Measurements from ENCODE around the gene RTN4RL1. TPM values are rescaled to one million over a fixed set of nuclear protein-coding genes. Genes with fewer than 3 reads are reported as not detected.
"Not testable (repeated sequence)": the region's sequence is repeated elsewhere in the genome, so short reads cannot be mapped to it uniquely, and the experiment has no call there.

Gene RTN4RL1
- total RNA-seq, 1 experiment from 2014 or later, result not detected

DNA sequence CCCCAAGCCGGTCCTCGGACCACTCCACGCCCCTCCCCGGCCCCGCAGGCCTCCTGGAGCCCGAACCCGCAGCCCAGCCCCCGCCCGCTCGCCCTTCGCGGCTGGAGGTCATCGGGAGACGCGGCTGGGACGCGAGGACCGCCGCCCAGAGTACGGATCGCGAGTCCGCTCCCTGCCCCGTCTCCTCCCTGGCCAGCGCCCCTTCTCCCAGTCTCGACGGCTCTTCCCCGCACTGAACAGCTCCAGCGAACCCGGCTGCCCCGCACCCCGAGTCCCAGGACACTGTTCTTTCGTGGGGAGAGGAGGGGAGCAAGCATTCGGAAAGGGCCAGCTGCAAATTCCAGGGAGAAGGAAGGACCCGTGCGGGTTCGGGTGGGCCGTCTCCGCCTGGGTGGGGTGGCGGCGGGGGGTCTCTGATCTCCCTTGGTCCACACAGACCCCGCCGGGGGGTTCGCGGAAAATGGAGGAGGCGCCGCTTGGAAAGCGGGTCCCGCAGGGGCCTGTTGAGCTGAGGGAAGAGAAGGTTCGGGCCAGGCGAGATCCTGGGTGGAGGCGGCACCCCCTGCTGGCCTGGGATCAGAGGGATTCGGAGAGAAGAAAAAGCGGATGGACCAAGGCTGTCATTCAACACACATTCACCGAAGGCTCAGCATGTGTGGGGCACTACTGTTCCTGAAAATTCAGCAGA, 632 bp upstream of the RTN4RL1 start:
- peak; percentile 81 for DNase-seq (ENCODE audit: low read depth)

DNA sequence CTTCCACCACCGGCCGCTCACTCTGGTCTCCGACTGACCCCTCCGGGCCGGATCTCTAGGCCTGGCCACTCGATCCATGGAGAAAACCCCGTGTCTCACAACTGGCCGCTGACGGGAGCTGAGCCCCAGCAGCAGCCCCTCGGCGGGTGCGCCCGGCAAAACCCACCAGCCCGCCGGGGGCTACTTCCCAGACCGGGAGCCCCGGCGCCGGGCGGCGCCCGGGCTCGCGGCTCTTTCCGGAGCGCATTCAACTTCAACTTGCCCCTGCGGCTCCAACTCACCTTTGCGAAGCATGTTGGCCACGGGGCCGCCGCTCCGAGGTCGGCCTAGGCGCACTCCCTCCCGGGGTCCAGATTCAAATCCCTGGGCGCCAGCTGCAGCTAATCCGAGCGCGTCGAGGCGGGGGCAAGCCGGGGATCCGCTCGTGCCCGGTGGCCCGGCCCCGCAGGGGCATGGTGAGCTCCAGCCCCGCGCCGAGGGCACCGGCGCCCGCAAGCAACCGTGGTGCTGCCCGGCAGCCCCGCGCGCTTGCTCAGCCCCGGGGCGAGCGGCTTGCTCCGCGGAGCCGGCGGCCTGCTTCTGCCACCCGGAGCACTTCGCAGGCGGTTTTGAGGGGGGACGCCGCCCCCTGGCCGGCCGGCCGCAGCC, 438 bp downstream of the RTN4RL1 start:
- no peak for DNase-seq (ENCODE audit: low read depth)

DNA sequence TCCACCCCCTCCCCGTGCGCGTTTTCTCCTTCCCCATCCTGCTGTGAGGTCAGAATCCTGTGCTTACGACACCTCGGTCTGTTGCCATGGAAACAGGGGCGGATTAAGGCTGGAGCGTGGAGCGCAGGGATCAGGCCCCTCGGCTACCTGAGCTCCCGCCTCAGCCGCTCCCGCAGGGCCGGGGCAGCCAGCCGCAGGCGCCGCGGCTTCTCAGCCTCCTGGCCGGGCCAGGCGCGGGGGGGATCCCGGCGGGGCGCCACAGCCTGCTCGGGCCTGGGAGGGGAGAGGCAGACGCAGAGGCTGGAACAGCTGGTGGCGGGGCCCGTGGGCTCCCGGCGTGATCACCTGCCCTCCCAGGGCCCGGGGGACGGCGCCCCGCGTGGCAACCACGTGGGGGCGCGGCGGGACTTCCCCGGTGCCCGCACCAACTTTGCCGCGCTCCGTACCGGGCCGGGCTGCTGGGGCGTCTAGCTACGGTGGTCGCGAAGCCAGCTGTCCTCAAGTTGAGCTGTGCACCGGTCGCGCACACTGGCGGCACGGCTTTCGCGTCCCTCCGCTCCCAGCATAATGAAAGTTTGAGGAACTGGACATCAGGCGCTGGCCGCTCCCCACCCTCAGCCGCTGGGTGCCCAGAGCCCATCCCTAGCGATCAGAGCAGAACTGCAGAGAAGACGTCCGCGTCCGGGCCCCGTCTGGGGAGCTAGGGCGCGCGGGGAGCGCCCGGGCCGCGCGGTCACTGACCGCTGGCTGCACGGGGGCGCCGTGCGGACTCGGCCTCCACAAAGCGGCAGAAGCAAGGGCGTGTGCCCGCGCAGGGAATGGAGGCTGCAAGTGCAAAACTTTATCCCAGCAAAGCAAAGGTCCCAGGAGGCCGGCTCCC, 1.2 kb downstream of the RTN4RL1 start:
- peak; percentile 34 for DNase-seq (ENCODE audit: low read depth)

DNA sequence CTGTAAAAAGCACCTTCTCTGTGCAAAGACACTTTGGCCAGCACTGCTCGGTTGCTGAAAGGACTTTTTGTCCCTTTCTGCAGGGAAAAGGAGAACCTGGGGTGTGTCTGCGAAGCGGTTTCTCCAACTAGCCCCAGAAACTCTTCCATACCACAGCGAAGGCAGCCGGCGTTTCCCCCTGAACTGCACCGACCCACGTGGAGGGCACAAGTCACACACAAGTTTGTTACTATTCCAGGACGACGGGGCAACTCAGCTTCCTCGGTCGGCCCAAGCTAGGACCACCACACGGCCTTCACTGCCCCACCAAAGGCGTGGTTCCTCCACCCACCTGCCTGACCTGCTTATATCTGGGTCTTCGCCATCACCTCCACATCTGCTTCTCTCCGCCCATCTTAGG, 1.9 kb downstream of the RTN4RL1 start:
- DNase-seq (ENCODE audit: low read depth), result no peak

DNA sequence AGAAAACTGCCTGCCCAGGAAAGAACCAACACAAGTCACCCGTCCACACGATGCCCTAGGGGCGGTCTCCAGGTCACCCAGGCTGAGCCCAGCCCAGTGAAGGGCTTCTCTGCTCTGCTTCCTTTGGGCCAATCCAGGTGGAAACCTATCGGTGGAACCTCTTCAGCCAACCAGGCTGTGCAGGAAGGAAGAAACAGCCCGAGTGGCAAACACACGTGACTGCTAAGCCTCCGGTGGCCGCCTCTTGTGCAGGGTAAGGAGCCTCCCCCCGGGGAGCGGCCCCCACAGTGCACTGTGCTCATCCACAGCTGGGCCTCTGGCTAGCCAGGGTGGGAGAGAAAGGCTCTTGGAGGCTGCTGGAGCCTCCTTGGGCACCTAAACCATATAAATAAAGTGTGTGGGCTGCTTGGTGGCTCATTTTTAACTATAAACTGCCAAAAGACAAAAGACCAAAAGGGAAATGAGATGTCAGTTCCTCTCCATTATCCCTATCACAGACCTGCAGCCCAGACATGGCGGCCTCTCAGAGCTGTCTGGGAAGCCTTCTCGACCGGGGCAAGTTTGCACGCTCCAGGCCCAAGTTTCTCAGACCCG, 2.4 kb downstream of the RTN4RL1 start:
- DNase-seq (ENCODE audit: low read depth), result no peak

DNA sequence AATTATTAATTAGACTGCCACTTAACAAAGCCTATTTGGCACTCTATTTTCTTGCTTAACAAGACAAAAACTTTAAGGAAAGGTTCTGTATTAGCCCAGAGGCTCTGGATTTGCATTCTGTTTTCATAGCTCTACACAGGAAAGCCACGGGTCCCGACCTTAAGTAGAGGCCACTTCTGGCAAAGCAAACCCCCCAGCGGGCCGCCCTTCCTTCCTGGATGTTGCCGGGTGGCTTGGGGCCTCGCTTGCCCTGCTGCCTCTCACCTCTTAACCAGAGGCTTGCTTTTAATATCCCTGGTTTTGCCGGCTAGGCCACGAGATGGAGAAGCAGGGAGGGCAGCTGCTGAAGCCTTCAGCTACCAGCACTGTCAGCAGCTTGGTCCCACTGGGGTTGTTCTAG, 4.4 kb downstream of the RTN4RL1 start:
- DNase-seq (ENCODE audit: low read depth), result no peak

DNA sequence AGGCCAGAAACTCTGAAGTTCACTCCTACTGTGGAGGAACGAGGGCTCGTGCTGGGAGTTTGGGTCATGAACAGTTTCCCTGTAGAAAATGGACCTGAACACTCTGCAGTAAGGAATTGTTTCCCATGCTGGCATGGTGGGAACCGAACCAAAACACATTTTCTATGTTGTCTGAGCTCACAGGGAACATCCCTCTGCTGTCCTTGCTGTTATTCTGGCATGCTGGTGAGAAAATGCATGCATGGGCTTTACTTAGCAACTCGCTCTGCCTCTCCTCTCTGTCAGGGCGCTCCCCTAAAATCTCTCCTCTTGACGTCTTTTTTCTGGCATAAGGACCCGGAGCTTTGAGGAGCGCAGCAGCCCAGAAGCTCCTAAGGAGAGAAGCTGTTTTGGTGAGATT, 5.4 kb downstream of the RTN4RL1 start:
- DNase-seq (ENCODE audit: low read depth), result no peak

DNA sequence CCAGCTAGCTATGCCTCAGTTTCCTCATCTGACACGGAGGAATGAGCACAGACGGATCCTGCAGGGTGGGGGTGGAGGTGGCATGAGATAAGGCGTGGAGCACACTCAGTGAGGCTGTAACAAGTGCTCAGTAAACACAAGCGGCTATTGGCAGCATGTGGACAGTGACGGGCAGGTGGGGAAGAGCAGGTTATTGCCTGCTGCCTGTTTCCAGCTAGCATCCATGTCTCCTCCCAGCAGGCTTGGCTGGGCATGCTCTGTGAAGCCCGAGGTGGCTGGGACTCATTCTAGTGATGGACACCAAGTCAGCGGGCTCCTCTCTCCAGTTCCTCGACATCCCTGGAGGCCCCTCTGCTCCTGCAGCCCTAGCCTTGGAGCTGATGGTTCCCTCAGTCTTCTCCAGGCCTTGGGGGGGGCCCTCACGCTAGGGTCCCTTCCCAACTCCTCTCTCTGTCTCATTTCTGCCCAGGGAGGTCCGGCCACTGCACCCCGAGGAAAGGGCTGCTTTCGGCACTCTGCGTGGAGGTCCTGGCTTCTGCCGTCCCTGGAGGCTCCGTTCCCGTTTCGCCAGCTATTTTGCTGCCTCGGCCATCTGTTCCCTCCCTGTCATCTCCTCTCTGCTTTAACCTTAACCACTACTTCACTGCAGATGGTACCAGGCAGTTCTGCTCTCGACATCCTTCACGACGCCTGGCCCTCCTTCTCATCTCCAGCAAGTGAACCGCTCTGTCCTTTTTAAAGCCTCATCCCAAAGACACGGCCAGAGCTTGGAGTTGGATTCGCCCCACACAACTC, 6.2 kb downstream of the RTN4RL1 start:
- no peak for DNase-seq (ENCODE audit: low read depth)

DNA sequence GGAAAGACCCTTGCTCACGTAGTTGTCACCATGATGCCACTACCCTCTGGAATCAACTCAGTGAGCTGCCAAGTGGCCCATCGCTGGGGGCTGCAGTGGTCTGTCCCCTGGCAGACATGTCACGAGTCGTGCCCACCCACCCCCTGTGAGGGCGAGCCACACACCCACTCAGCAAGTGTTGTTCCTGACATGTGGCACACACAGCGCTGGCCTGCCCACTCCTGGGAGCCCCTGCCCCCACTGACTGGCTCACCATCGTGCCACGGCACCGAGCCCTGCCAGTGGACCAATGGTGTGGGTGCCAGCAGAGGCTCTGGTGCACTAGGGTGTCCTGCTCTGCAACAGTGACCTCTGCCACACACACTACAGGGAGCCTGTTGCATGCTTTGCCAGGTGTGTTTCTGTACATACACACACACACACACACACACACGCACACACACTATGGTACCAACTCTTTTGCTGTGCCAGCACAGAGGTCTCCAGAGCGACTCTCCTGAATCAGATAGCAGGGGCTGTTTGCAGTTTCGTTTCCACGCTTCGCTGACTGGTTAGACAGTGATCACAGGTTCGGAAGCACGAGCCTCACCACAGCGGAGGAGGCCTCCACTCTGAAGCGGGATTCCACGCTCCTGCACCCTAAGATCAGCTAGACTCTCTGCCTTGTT, 7.7 kb downstream of the RTN4RL1 start:
- no peak for DNase-seq (ENCODE audit: low read depth)

DNA sequence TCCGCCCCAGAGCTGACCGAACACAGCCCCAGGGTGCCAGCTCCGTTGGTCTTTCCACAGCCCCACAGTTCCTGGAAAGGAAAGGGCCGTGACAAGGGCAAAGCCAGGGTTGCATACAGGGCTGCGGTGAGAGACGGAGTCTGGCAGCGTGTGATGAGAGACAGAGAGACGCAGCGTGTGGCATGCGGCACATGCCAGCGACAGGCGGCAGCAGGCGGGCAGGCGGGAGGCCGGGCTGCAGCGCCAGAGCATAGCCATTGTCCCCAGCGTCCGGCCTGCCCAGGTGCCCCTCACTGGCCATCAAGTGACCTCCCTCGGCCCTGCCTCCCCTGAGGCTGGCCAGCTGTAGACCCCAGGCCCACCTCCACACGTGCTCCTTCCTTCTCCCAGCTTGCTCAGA, 8.6 kb downstream of the RTN4RL1 start:
- DNase-seq (ENCODE audit: low read depth), result no peak

DNA sequence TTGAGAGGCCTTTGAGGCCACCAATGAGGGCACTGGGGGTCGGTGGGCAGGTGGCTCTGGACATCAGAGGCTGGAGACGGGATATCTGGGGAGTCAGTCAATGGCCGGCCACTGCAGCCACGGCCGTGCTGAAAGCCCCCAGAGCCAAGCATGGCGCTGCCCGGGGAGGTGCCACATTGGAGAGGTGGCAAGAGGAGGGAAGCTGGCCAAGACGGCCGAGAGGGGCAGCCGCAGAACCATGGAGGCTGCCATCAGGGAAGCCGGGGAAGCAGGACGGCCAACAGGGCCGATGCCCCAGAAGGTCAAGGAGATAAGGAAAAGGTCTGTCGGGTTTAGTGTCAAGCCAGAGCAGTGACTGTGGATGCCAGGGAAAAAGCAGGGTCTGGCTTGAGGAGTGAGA, 9.8 kb downstream of the RTN4RL1 start:
- no peak for DNase-seq (ENCODE audit: low read depth)

DNA sequence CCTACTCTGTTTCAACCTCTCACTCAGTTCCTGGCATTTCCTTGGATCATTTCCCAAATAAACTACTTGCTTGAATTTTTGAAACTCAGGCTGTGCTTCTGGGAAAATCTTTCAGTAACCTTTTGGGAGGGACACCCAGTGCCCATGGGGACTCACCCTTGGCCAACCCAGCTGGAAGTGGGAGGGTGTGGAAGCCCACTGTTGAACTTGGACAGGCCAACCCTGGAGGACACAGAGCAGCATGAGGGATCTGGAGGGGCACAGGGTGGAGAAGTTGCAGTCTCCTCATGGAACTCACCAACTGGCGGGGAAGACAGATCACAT, 11.2 kb downstream of the RTN4RL1 start:
- DNase-seq (ENCODE audit: low read depth), result no peak

DNA sequence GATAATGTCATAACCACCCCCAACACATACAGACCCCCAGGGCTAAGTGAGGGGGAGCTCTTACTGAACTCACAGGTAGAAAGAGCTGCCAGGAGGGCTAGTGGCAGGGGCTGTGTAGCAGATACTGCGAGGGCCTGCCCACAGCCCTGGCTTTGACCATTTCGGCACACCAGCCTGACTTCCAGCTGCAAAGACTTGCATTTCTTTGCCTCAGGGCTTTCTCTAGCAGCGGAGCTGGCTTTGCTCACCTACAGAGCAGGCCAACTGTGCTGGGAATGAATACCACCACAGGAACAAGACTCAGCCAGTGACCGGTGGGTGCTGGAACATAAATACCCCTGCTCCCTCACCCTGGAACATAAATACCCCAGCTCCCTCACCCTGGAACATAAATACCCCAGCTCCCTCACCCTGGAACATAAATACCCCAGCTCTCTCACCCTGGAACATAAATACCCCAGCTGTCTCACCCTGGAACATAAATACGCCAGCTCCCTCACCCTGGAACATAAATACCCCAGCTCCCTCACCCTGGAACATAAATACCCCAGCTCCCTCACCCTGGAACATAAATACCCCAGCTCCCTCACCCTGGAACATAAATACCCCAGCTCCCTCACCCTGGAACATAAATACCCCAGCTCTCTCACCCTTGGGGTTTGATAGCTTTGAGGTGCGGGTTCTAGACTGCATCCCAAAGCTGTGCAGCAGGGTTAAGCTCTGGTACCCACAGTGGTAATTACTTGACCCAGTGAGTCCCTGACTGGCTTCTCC, 11.7 kb downstream of the RTN4RL1 start:
- DNase-seq (ENCODE audit: low read depth), result not testable (repeated sequence)

DNA sequence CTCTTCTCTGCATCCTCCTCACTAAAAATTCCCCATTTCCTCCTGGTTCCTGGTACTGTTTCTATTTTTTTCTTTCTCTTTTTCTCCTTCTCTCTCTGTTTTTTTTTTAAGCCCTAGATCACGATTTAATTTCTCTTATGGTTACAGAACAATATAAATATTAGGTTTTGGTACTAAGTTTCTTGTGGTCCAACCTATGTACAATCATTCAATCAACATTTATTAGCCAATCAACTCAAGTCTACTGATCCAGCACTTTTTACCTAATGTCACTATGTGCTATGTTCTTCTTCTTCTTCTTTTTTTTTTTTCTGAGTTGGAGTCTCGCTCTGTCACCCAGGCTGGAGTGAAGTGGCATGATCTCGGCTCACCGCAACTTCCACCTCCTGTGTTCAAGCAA, 12.6 kb downstream of the RTN4RL1 start:
- DNase-seq (ENCODE audit: low read depth), result no peak

DNA sequence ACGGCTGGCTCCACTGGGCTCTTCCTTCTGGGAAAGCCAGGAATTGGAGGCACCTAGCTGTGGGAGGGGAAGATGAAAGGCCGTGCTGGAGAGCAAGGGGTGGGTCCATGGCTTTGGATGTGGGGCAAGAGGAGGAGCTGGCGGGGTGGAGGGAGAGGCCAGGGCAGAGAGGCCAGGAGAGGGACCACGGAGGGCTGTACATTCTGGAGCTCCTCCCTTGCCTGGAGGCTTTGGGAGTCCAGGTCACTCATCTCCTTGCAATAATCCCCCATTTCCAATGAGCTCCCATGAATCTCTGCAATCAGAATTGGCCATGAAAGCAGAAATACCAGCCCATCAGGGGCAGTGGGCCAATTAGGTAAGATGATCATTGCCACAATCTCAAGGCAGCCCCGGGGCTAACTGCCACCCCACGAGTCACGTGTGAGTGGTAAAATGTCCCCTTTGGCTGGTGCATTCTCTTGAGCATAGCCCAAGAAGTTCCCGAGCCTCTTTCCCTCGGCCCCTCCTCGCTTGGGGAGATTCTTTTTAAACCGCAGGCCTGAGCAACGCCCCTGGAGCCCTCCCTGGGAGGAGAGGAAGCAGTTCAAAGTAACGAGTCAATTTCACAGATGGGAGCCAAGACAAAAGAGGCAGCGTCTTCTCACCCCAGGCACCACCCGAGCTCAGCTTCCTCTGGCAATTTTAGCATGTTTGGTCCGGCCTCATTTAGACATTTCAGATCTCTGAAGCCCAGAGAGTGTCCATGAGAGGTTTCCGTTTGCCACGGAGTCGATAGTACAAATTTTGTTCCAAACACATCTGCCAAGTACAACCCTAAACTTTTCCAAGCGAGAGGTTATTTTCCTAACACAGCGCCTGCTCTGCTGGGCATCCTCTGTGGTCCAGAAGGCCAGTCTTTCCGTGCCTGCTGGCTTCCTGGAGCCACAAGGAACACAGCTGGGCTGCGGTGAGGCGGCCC, 13.4 kb downstream of the RTN4RL1 start:
- DNase-seq (ENCODE audit: low read depth), result peak; percentile 74

DNA sequence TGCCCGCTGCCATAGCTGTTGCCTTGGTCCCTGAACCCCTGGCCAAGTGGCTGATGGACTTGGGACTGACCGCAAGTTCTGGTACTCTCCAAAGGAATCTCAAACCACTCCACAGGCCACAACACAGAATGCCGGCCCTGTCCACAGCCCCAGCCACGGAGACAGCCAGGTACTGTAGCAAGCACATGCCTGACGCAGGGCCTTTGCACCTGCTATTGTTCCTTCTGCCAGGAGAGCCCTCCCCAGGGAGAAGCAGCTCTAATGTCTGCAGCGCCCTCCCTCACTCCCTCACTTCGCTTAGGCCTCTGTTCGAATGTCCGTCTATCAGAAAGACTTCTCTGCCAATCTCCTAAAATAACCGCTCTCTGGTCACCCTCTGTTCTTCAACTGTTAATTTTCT, 15.4 kb downstream of the RTN4RL1 start:
- DNase-seq (ENCODE audit: low read depth), result no peak

DNA sequence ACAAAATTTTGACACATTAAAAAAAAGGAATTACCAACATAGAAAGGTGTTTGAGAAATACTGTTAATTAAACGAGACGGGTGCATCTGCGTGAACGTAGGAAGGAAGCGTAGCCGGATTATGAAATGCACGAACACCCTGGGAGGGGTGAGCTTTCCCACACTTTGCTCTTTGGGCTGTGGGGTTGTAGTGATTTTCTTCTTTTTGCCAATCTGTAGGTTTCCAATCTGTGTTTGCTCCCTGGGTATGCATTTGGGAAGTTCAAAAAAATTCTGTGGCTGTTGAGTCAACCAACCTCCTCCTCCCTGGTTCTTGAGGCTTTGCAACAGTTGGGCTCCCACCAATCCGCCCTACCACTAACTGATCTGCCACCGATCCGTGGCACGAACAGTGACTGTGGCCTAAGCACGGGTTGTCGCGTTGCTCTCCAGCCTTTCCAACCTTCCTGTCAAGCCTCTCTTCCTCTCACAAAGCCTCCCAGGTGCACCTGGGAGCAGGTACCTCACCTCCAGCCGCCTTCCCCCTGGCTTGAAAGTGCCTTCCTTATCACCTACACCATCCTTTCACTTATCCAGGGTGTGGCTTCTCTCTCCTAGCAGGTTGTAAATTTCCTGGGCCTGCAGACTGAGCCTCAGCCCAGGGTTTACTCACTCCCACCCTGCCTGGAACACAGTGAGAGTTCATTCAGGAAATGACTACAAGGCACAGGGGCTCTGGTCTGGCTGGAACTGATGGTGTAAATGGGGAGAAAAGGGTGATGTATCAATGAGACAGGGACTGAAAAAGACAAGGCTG, 16.6 kb downstream of the RTN4RL1 start:
- DNase-seq (ENCODE audit: low read depth), result no peak

DNA sequence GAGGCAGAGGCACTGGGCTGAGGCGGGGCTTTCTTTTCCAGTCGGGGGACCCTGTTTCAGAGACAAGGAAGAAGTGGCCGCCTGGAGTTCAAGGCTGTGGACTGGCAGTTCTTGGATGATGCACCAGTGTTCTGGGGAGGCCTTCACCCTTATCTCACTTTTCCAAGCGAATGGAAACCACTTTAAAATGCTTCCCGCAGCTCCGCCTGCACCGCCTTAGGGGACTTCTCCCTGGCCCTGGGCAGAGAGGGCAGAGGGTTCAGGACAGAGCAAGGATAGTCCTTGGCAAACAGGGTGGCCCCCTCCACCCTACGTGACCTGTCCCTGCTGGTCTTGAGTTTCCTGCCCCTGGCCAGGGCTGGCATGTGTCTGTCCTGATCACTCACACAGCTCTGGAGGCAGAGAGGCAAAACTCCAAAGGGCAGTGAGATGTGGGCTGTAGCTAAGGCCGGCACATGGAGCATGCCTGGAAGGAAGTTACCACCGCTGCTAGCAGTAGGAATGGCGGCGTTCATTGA, 20.6 kb downstream of the RTN4RL1 start:
- no peak for DNase-seq (ENCODE audit: low read depth)
